Astrocyte (in vitro differentiated cells and primary cell): ENCODE measurements around the gene RANGAP1. TPM values are rescaled to one million over a fixed set of nuclear protein-coding genes. Genes with fewer than 3 reads are reported as not detected.

Experiments
- DNase-seq: peaks from one replicate; pipeline ENCODE4 v3.0.0-alpha.2; 2010; ENCODE audit warnings: low read depth
- FAIRE-seq: peaks from 2 replicates; lab custom pipeline; 2011; peaks lifted over from hg19 to GRCh38; lab: Jason Lieb, UNC
- H2AFZ ChIP-seq: 2 replicates; pipeline ENCODE4 v1.6.0; 2012; ENCODE audit warnings: low read depth, low read length, inconsistent platforms
- H3K27ac ChIP-seq: 2 replicates; pipeline ENCODE4 v1.5.1; 2011; ENCODE audit warnings: low read depth, low read length, inconsistent platforms
- H3K27me3 ChIP-seq: 2 replicates; pipeline ENCODE4 v1.6.0; 2011; ENCODE audit warnings: low read length, inconsistent platforms; ENCODE audit not compliant: insufficient read depth
- H3K36me3 ChIP-seq: 2 replicates; pipeline ENCODE4 v1.5.1; 2011; ENCODE audit warnings: low read length, inconsistent platforms; ENCODE audit not compliant: insufficient read depth
- H3K4me1 ChIP-seq: 2 replicates; pipeline ENCODE4 v1.5.1; 2011; ENCODE audit warnings: low read length, inconsistent platforms; ENCODE audit not compliant: insufficient read depth
- H3K4me2 ChIP-seq: 2 replicates; pipeline ENCODE4 v1.6.0; 2012; ENCODE audit warnings: low read length, inconsistent platforms
- H3K4me3 ChIP-seq: 2 replicates; pipeline ENCODE4 v1.5.1; 2011; ENCODE audit warnings: low read depth, mild to moderate bottlenecking, low read length, inconsistent platforms; ENCODE audit not compliant: insufficient read depth
- H3K79me2 ChIP-seq: 2 replicates; pipeline ENCODE4 v1.6.0; 2012; ENCODE audit warnings: mild to moderate bottlenecking, low read length, inconsistent platforms; ENCODE audit not compliant: insufficient read depth
- H3K9ac ChIP-seq: 2 replicates; pipeline ENCODE4 v1.6.0; 2012; ENCODE audit warnings: mild to moderate bottlenecking, low read length, inconsistent platforms
- H3K9me3 ChIP-seq: 2 replicates; pipeline ENCODE4 v1.5.1; 2012; ENCODE audit warnings: low read depth, mild to moderate bottlenecking, low read length, inconsistent platforms; ENCODE audit not compliant: insufficient read depth
- H4K20me1 ChIP-seq: 2 replicates; pipeline ENCODE4 v1.6.0; 2012; ENCODE audit warnings: low read length, inconsistent platforms; ENCODE audit not compliant: insufficient read depth
- H3K27ac Mint-ChIP-seq: one replicate; pipeline ENCODE4 v1.8.0; 2021; ENCODE audit warnings: mild to moderate bottlenecking, mixed read lengths; ENCODE audit not compliant: unreplicated experiment
- H3K27me3 Mint-ChIP-seq: one replicate; pipeline ENCODE4 v1.8.0; 2021; ENCODE audit warnings: low read depth, mixed read lengths; ENCODE audit not compliant: unreplicated experiment
- H3K36me3 Mint-ChIP-seq: one replicate; pipeline ENCODE4 v1.8.0; 2021; ENCODE audit warnings: low read depth, mixed read lengths; ENCODE audit not compliant: unreplicated experiment
- H3K4me1 Mint-ChIP-seq: one replicate; pipeline ENCODE4 v1.8.0; 2021; ENCODE audit warnings: low read depth, mixed read lengths; ENCODE audit not compliant: unreplicated experiment
- H3K4me3 Mint-ChIP-seq: one replicate; pipeline ENCODE4 v1.8.0; 2021; ENCODE audit warnings: mild to moderate bottlenecking, moderate library complexity, mixed read lengths; ENCODE audit not compliant: unreplicated experiment
- H3K9me3 Mint-ChIP-seq: one replicate; pipeline ENCODE4 v1.8.0; 2021; ENCODE audit warnings: mild to moderate bottlenecking, mixed read lengths; ENCODE audit not compliant: unreplicated experiment
- EZH2 ChIP-seq: IDR thresholded peaks from 2 replicates; pipeline ENCODE4 v1.6.1; 2012; ENCODE audit warnings: mild to moderate bottlenecking, low read length, inconsistent platforms; ENCODE audit not compliant: insufficient read depth
- total RNA-seq: library from RNA; stranded (reverse); gene quantifications from 2 replicates; pipeline ENCODE4 v1.2.1, GENCODE V29; 2021
- TF ChIP-seq, protein P1 (sequence below): IDR thresholded peaks from 2 replicates; pipeline ENCODE4 v1.5.1; 2011; ENCODE audit warnings: low read depth, mild to moderate bottlenecking, inconsistent platforms, low read length, moderate library complexity; ENCODE audit not compliant: insufficient read depth

Gene RANGAP1
- total RNA-seq, 1 donor from 2014 or later = 77.8 TPM

DNA sequence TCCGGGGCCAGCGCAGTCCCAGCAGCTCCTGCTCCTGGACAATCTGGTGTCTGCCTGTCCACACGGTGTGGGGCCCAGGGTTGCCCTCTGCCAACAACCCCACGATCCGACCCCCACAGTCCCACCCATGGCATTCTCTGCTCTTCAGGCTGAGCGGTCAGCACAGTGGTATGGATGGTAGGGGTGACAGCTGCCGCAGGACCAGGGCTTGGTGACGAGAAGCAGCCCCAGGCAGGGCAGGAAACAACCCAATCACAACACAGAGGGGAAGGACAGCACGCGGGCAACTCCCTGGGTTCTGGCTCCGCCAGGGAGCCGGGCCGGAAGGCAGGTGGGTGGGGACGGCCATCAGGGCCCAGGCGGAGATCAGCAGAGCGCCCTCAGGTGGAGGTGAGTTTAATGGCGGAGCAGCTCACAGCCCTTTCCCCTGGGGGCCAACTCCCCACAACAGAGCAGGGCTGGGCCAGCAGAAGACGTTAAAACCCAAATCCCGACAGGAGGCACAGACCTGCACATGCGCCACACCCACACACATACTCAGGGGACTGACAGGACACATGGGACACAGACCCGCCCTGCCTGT is 40.0 kb downstream of the RANGAP1 start:
- no peak overlapping the region for H3K9ac ChIP-seq
- no peak overlapping the region for H3K27ac ChIP-seq
- Mint-ChIP-seq H3K4me3 (no peak overlapping the region), H3K4me1 (no peaks in the 10 kb centered on the region), H3K27ac (no peak overlapping the region), H3K27me3 (no peaks in the 10 kb centered on the region), H3K36me3 (peaks cover 7% of the 10 kb centered on the region), H3K9me3 (no peaks in the 10 kb centered on the region)
- FAIRE-seq (no peak), DNase-seq (no peak)
- no peak overlapping the region for H2AFZ ChIP-seq
- H3K4me2 ChIP-seq = no peak overlapping the region
- no peaks in the 10 kb centered on the region for H3K27me3 ChIP-seq
- H3K4me3 ChIP-seq = no peak overlapping the region
- H3K9me3 ChIP-seq = no peaks in the 10 kb centered on the region
- TF ChIP-seq EZH2 = no peak
- TF ChIP-seq, protein P1, sequence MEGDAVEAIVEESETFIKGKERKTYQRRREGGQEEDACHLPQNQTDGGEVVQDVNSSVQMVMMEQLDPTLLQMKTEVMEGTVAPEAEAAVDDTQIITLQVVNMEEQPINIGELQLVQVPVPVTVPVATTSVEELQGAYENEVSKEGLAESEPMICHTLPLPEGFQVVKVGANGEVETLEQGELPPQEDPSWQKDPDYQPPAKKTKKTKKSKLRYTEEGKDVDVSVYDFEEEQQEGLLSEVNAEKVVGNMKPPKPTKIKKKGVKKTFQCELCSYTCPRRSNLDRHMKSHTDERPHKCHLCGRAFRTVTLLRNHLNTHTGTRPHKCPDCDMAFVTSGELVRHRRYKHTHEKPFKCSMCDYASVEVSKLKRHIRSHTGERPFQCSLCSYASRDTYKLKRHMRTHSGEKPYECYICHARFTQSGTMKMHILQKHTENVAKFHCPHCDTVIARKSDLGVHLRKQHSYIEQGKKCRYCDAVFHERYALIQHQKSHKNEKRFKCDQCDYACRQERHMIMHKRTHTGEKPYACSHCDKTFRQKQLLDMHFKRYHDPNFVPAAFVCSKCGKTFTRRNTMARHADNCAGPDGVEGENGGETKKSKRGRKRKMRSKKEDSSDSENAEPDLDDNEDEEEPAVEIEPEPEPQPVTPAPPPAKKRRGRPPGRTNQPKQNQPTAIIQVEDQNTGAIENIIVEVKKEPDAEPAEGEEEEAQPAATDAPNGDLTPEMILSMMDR = no peak
- no peaks in the 10 kb centered on the region for H3K4me1 ChIP-seq
- H3K79me2 ChIP-seq = no peaks in the 10 kb centered on the region
- peaks cover 9% of the 10 kb centered on the region for H4K20me1 ChIP-seq
- peaks cover 15% of the 10 kb centered on the region for H3K36me3 ChIP-seq

DNA sequence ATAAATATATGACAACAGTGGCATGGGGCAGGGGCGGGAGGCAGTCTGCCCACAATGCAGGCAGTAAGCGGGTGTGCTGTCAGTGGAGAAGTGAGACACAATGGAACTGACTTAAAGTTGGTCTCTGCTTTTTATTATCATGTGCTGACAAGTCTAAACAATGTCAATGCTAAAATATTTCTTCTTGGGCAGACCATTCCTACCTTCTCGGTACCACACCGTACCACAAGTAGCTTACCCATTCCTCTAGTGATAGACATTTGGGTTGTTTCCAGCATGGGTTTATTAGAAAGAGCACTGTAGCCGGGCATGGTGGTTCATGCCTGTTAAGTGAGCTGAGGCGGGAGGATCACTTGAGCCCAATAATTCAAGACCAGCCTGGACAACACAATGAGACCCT is 42.6 kb downstream of the RANGAP1 start:
- Mint-ChIP-seq H3K27me3 (peaks cover 2% of the 10 kb centered on the region), H3K4me1 (no peaks in the 10 kb centered on the region), H3K9me3 (no peaks in the 10 kb centered on the region), H3K4me3 (no peak overlapping the region), H3K27ac (no peak overlapping the region), H3K36me3 (peaks cover 5% of the 10 kb centered on the region)
- Histone ChIP-seq H3K4me2 (no peak overlapping the region), H3K36me3 (peaks cover 3% of the 10 kb centered on the region), H3K27me3 (no peaks in the 10 kb centered on the region), H3K27ac (no peak overlapping the region), H3K9me3 (no peaks in the 10 kb centered on the region), H3K4me3 (no peak overlapping the region), H4K20me1 (peaks cover 5% of the 10 kb centered on the region), H3K9ac (no peak overlapping the region), H3K79me2 (no peaks in the 10 kb centered on the region), H3K4me1 (no peaks in the 10 kb centered on the region), H2AFZ (no peak overlapping the region)
- no peak for TF ChIP-seq EZH2
- TF ChIP-seq, protein P1 = no peak
- FAIRE-seq (no peak), DNase-seq (no peak)

DNA sequence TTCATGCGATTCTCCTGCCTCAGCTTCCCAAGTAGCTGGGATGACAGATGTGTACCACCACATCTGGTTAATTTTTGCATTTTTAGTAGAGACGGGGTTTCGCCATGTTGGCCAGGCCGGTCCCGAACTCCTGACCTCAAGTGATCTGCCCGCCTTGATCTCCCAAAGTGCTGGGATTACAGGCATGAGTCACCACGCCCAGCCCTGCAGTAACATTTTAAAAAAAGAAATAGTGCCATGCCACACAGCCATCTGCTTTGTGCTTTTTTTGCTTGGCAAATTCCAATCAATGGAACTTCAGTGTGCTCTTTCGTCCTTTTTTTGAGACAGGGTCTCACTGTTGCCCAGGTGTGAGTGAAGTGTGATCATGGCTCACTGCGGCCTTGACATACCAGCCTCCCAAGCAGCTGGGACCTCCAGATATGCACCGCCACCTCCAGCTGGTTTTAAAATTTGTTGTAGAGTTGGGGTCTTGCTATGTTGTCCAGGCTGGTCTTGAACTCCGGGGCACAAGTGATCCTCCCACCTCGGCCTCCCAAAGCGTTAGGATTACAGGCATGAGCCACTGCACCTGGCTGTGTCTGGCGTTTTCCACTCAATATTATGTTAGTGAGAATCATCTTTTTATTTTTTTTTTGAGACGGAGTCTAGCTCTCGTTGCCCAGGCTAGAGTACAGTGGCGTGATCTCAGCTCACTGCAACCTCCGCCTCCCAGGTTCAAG is 43.4 kb downstream of the RANGAP1 start:
- H3K36me3 ChIP-seq = peaks cover 3% of the 10 kb centered on the region
- Mint-ChIP-seq H3K9me3 (no peaks in the 10 kb centered on the region), H3K27me3 (peaks cover 2% of the 10 kb centered on the region), H3K4me3 (no peak overlapping the region), H3K36me3 (peaks cover 2% of the 10 kb centered on the region), H3K27ac (no peak overlapping the region), H3K4me1 (no peaks in the 10 kb centered on the region)
- no peak overlapping the region for H3K4me2 ChIP-seq
- no peak overlapping the region for H3K4me3 ChIP-seq
- H3K4me1 ChIP-seq = peaks cover 3% of the 10 kb centered on the region
- H3K27ac ChIP-seq = no peak overlapping the region
- H3K9ac ChIP-seq = no peak overlapping the region
- H4K20me1 ChIP-seq = peaks cover 5% of the 10 kb centered on the region
- FAIRE-seq (no peak), DNase-seq (no peak)
- TF ChIP-seq EZH2 = no peak
- TF ChIP-seq, protein P1 = no peak
- no peaks in the 10 kb centered on the region for H3K79me2 ChIP-seq
- H2AFZ ChIP-seq = no peak overlapping the region
- no peaks in the 10 kb centered on the region for H3K9me3 ChIP-seq
- no peaks in the 10 kb centered on the region for H3K27me3 ChIP-seq
